GM11168 (cell line): ENCODE data around the gene CCL20.
"Not testable (repeated sequence)": the region's sequence is repeated elsewhere in the genome, so short reads cannot be mapped to it uniquely, and the experiment has no call there.

Source experiments
- in situ Hi-C: fragments of 300-500 bp; cut with MboI; formaldehyde crosslinking; loops from one replicate; pipeline ENCODE4 v1.12.0; 2022; ENCODE audit warnings: low sequenced_read_pairs; ENCODE audit not compliant: unreplicated experiment

Gene CCL20

GRCh38 chr2:227827143-227827542 lies 13.5 kb downstream of the CCL20 start:
- in situ Hi-C loops, result no loop called here

DNA sequence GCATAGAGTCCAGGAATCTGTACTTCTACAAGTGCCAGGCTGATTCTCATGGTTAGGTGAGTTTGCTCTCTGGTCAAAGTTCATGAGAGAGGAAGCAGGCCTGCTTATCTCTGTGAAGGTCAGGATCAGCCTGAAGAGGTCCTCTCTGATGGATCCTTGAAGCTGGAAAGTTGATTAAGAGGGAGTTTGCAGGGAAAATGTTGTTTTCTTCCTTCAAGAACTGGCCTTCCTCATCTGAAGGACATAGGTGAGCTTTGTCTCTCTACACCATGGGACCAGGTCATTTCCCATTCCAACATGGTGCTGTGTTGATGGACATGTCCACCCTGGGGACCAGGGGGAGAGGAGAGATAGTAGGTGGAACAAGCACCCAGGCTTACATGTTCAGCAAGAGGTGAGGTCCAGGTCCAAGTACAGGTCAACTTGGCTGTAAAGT lies 14.9 kb downstream of the CCL20 start:
- in situ Hi-C loops, result no loop called here

- in situ Hi-C loops, result no loop called here
Measured at GRCh38 chr2:227829337-227829736, 15.7 kb downstream of the CCL20 start.

GRCh38 chr2:227834423-227834822 lies 20.8 kb downstream of the CCL20 start:
- in situ Hi-C loops, result no loop called here

GRCh38 chr2:227834916-227835650 lies 21.4 kb downstream of the CCL20 start:
- in situ Hi-C loops, result no loop called here

- in situ Hi-C loops, result not testable (repeated sequence)
Measured at GRCh38 chr2:227839339-227840129, 25.9 kb downstream of the CCL20 start.

GRCh38 chr2:227846831-227847230 lies 33.2 kb downstream of the CCL20 start:
- in situ Hi-C loops, result no loop called here

GRCh38 chr2:227848146-227848545 lies 34.5 kb downstream of the CCL20 start:
- in situ Hi-C loops, result no loop called here

DNA sequence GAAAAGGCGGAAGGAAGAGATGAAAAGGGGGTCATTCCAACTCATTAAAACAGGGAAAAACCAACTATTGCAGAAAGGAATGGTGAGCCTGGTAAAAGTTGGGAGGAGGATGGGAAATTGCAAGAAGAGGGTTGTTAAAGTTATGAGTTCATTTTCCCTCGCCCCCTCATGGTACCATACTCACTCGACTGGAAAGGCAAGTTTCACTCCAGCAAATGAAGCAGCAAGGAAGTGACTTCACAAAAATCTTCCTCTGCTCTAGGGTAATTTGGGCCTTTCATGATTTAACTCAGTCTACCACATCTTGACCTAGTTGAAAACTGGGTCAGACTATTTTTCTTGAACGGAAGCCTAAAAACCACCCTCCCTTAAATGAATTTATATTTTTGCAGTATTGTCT lies 34.9 kb downstream of the CCL20 start:
- in situ Hi-C loops, result no loop called here

GRCh38 chr2:227849906-227850305 lies 36.3 kb downstream of the CCL20 start:
- in situ Hi-C loops, result no loop called here

- in situ Hi-C loops, result no loop called here
Measured at GRCh38 chr2:227853204-227853629, 39.6 kb downstream of the CCL20 start.

DNA sequence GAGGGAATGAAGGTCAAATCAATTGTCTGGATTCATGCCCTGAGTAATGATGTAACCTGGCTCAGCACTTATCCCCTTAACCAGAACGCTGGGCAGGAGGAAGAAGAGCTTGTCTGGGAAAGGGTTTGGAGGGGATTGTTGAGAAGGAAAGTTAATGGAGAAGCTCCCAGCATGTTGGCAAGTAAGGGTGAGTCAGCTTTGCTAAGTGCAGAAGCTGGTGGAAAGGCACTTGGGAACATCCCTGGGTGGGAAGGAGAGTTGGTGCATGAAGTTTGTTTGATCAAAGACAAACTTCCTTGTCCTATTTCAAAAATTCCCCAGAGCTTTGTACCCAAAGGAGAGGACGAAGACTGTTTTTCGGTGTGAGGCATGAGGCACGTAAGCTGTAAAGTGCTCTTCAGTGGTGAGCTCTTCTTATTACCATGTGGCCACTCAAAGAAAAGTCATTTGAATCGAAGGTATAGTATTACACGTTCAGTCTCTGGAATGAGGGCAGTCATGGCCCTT lies 40.2 kb downstream of the CCL20 start:
- in situ Hi-C loops, result no loop called here

DNA sequence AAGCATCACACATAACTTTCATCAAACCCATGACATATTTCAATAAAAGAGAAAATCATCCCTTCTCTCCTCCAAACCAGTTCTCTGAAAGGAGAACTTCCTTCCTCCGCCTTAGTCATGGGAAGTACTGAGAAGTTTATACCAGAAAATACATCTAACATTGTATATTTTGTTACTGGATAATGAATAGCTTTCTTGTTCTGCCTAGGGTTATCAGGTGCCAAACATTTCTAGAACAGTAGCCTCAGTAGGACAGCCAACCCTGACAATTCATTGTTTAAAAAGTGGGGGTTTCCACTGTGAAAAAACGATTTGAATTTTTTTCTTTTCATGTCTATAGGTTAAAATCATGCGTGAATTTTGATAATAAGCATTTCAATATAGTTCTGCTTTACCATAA lies 41.8 kb downstream of the CCL20 start:
- in situ Hi-C loops, result no loop called here

DNA sequence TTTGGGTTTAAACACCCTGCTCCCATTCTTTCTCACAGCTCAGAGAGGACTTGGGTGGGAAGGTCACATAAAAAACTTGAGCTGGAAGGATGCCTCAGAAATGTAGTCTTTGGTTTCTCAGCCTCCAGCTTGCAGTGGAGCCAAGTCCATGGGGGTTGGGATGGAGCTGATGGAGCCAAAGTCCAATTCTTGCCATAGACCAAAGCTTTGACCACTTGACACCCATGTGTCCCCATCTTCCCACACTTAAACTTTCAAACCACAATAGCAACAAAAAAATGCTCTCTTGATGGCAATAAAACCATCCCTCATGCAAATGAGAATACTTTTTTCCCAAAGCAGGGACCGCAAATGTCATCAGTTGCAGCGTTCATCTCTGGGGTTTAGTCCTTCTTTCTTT lies 43.1 kb downstream of the CCL20 start:
- in situ Hi-C loops, result no loop called here

GRCh38 chr2:227860221-227860641 lies 46.6 kb downstream of the CCL20 start:
- in situ Hi-C loops, result no loop called here

DNA sequence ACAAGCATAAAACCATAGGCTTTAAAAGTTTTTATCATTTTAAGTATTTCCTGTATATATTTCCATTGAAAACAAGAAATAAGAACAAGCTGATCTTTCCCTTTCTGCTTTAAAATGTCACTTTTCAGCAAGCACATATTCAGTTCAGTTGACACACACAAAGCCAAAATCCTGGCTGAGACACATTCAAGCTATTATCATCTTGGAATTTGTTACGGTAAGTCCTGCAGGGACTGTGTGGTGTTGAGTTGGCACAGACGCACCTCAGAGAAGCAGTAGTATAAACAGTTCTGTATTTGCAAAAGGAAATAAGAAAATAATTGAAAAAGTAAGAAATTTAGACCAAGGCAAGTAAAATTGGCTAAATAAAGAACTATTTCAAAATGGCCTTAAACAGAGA lies 47.4 kb downstream of the CCL20 start:
- in situ Hi-C loops, result no loop called here

DNA sequence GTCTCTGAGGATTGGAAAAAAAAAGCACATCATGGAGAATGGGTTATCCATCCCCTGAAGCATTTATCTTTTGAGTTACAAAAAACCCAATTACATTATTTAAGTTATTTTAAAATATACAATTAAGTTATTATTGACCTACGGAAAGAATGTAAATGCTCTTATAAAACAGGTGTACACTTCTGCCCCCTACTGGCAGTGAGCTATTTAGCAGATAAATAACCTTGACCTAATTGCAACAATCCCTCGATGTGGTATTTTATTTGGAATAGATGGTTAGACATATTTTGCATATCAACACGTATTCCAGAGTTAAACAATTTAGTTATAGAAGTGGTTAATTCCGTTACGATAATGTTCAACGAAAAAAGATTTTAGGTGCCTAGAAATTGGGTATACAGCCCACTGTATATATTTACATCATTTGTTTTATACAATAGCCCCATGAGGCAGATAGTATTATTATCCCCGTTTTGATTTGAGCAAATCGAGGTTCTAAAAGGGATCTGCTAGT lies 48.6 kb downstream of the CCL20 start:
- in situ Hi-C loops, result no loop called here

- in situ Hi-C loops, result no loop called here
Measured at GRCh38 chr2:227862741-227863588, 49.3 kb downstream of the CCL20 start.

- in situ Hi-C loops, result no loop called here
Measured at GRCh38 chr2:227864161-227864756, 50.6 kb downstream of the CCL20 start.

DNA sequence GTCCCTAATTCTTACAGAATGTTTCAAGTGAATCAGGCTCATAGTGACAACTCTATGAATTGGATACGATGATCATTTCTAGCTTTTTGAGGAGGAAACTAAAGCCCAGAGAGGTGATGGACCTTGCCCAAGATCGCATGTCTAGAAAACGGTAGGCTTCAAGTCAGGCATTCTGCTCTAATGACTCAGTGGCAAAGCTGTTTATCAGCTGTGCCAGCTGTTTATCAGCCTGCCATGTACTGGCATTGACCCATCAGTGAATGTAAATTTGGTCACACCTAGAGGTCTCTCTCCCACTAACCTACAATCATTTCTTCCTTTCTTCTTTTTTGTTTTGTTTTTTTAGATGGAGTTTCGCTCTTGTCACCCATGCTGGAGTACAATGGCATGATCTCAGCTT lies 51.6 kb downstream of the CCL20 start:
- in situ Hi-C loops, result loop anchor here (5.0 kb wide), 1 partner anchor 203 kb away; no protein-coding TSS in a partner anchor
